ENCODE results near the gene RAB40AL. TPM values are rescaled to one million over a fixed set of nuclear protein-coding genes. Genes with fewer than 3 reads are reported as not detected.

RAB40AL gene
- polyA plus RNA-seq, 1 of the 3 experiments (the other 2 are of a cell fraction), result 0.67 TPM

DNA sequence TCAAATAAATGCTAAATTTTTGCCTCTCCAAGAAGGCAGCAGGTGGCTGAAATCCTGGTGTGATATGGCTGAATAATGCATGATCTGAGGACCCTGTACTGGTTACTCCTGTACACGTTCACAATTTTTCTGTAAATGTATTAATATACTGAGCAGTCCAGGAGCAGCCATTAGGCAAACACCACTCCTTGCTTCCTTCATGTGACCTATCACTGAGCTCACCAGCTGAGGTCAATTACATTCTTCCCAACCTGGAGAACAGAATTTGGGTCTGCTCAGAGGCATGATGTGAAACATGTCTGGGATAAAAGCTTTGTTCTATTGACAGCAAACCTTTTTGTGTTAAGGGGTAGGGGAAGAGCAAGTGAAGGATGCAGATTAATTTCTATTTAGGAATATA, 26.9 kb downstream of the RAB40AL start (continued):
- TF ChIP-seq SIN3A (IDR thresholded peaks at IDR 0.05; ENCODE audit: borderline replicate concordance, low read depth, low read length) (no peak), NFIC (IDR thresholded peaks at IDR 0.05; ENCODE audit: borderline replicate concordance) (no peak)

GRCh38 chrX:102964940-102965339, 27.9 kb downstream of the RAB40AL start:
- WGBS (ENCODE audit: low lambda C conversion rate), result 0% methylated on average over 1 of the region's 1 CpG
- no peak for TF ChIP-seq TEAD4 (IDR thresholded peaks at IDR 0.05; ENCODE audit: borderline replicate concordance, insufficient read depth)
- no peak for TF ChIP-seq POLR2AphosphoS5 (IDR thresholded peaks at IDR 0.05; ENCODE audit: low read depth, low read length)
- TF ChIP-seq, protein P1, sequence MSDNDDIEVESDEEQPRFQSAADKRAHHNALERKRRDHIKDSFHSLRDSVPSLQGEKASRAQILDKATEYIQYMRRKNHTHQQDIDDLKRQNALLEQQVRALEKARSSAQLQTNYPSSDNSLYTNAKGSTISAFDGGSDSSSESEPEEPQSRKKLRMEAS (IDR thresholded peaks at IDR 0.05; ENCODE audit: low read depth), result no peak
- no peak for TF ChIP-seq MXI1 (IDR thresholded peaks at IDR 0.05; ENCODE audit: low read depth, low read length)
- TF ChIP-seq TCF12 (IDR thresholded peaks at IDR 0.05), result no peak
- no peak for TF ChIP-seq SIN3A (IDR thresholded peaks at IDR 0.05; ENCODE audit: borderline replicate concordance, low read depth, low read length)
- no peak for TF ChIP-seq FOXJ3 (CRISPR knock-in tag; IDR thresholded peaks at IDR 0.05)
- CTCF ChIA-PET, result interaction anchor here (0.6 to 7.0 kb wide), 3 partner anchors 14 to 211 kb away, joined by 3 to 82 read pairs (median 7); no protein-coding TSS in a partner anchor

GRCh38 chrX:102966701-102967100, 29.6 kb downstream of the RAB40AL start:
- H3K36me3 ChIP-seq (replicated peaks in 1 of 2; ENCODE audit: control insufficient read depth in 1 of 2, insufficient read depth in 2 of 2, low read length in 1 of 2), result no peaks in the 10 kb centered on the region
- ChIA-PET POLR2A (no interaction called here), CTCF (interaction anchor here (1.8 kb wide), 1 partner anchor 15 kb away, joined by 5 read pairs; no protein-coding TSS in a partner anchor)
- no peak for DNase-seq
- H3K27ac ChIP-seq (ENCODE audit: low read depth in 2 of 2, low read length in 1 of 2), result no peak overlapping the region
- H2AFZ ChIP-seq (ENCODE audit: low read depth), result no peak overlapping the region
- no peaks in the 10 kb centered on the region for H3K9me2 ChIP-seq
- H4K20me1 ChIP-seq (ENCODE audit: insufficient read depth), result no peaks in the 10 kb centered on the region
- H3K27me3 ChIP-seq (ENCODE audit: insufficient read depth), result no peaks in the 10 kb centered on the region
- H3K79me2 ChIP-seq (ENCODE audit: insufficient read depth), result no peaks in the 10 kb centered on the region
- H3F3A ChIP-seq (replicated peaks; ENCODE audit: insufficient read depth), result no peaks in the 10 kb centered on the region
- no peak overlapping the region for H3K4me3 ChIP-seq (ENCODE audit: low read depth in 2 of 2, low read length in 1 of 2)
- WGBS (ENCODE audit: low lambda C conversion rate), result 46% methylated on average over 3 of the region's 3 CpGs
- H3K4me2 ChIP-seq, result no peak overlapping the region
- peaks cover 10% of the 10 kb centered on the region; the same call in 1 of the 2 replicates for H3K9me3 ChIP-seq
- TF ChIP-seq GATA2 (CRISPR knock-in tag; IDR thresholded peaks at IDR 0.05), result no peak
- TF ChIP-seq, protein P1 (IDR thresholded peaks at IDR 0.05; ENCODE audit: low read depth), result no peak
- no peak overlapping the region for H3K9ac ChIP-seq
- no peaks in the 10 kb centered on the region for H3K4me1 ChIP-seq (ENCODE audit: control insufficient read depth in 1 of 2, insufficient read depth in 2 of 2, low read depth in 1 of 2, low read length in 1 of 2)

More at GRCh38 chrX:102964940-102965339, 27.9 kb downstream of the RAB40AL start:
- POLR2A ChIA-PET, result no interaction called here
- Histone ChIP-seq H3K27me3 (ENCODE audit: insufficient read depth) (no peaks in the 10 kb centered on the region), H3K4me1 (ENCODE audit: control insufficient read depth in 1 of 2, insufficient read depth in 2 of 2, low read depth in 1 of 2, low read length in 1 of 2) (peaks cover 0 to 4% of the 10 kb centered on the region in 2 experiments; a peak in 1 of 4 replicates), H3K9me3 (peaks cover 10% of the 10 kb centered on the region; the same call in 1 of the 2 replicates), H2AFZ (ENCODE audit: low read depth) (no peak overlapping the region), H3K9me2 (no peaks in the 10 kb centered on the region), H3F3A (replicated peaks; ENCODE audit: insufficient read depth) (no peaks in the 10 kb centered on the region), H3K9ac (no peak overlapping the region), H3K4me2 (no peak overlapping the region), H3K36me3 (replicated peaks in 1 of 2; ENCODE audit: control insufficient read depth in 1 of 2, insufficient read depth in 2 of 2, low read length in 1 of 2) (no peaks in the 10 kb centered on the region), H3K79me2 (ENCODE audit: insufficient read depth) (no peaks in the 10 kb centered on the region), H3K27ac (ENCODE audit: low read depth in 2 of 2, low read length in 1 of 2) (no peak overlapping the region), H4K20me1 (ENCODE audit: insufficient read depth) (no peaks in the 10 kb centered on the region), H3K4me3 (ENCODE audit: low read depth in 2 of 2, low read length in 1 of 2) (no peak overlapping the region)
- no peak for DNase-seq

GRCh38 chrX:102968216-102968615, 31.1 kb downstream of the RAB40AL start:
- H3K4me2 ChIP-seq, result no peak overlapping the region
- no peak for DNase-seq
- no peaks in the 10 kb centered on the region for H3K36me3 ChIP-seq (replicated peaks in 1 of 2; ENCODE audit: control insufficient read depth in 1 of 2, insufficient read depth in 2 of 2, low read length in 1 of 2)
- 50% methylated on average over 2 of the region's 2 CpGs for WGBS (ENCODE audit: low lambda C conversion rate)
- POLR2A ChIA-PET, result no interaction called here
- no peak overlapping the region for H3K9ac ChIP-seq
- no peak overlapping the region for H3K27ac ChIP-seq (ENCODE audit: low read depth in 2 of 2, low read length in 1 of 2)
- H2AFZ ChIP-seq (ENCODE audit: low read depth), result no peak overlapping the region
- H3K9me2 ChIP-seq, result no peaks in the 10 kb centered on the region
- peaks cover 10% of the 10 kb centered on the region; the same call in 1 of the 2 replicates for H3K9me3 ChIP-seq
- CTCF ChIA-PET, result interaction anchor here (1.8 kb wide), 1 partner anchor 16 kb away, joined by 5 read pairs; no protein-coding TSS in a partner anchor
- H3K79me2 ChIP-seq (ENCODE audit: insufficient read depth), result no peaks in the 10 kb centered on the region
- no peaks in the 10 kb centered on the region for H3K4me1 ChIP-seq (ENCODE audit: control insufficient read depth in 1 of 2, insufficient read depth in 2 of 2, low read depth in 1 of 2, low read length in 1 of 2)
- no peaks in the 10 kb centered on the region for H4K20me1 ChIP-seq (ENCODE audit: insufficient read depth)
- no peaks in the 10 kb centered on the region for H3F3A ChIP-seq (replicated peaks; ENCODE audit: insufficient read depth)
- H3K4me3 ChIP-seq (ENCODE audit: low read depth in 2 of 2, low read length in 1 of 2), result no peak overlapping the region
- no peaks in the 10 kb centered on the region for H3K27me3 ChIP-seq (ENCODE audit: insufficient read depth)
- TF ChIP-seq TAF1 (IDR thresholded peaks at IDR 0.05; ENCODE audit: borderline replicate concordance, low read depth, low read length), result no peak
- TF ChIP-seq EZH2phosphoT487 (IDR thresholded peaks at IDR 0.05; ENCODE audit: borderline replicate concordance, low read depth), result no peak
- no peak for TF ChIP-seq TCF12 (IDR thresholded peaks at IDR 0.05)
- no peak for TF ChIP-seq NRF1 (IDR thresholded peaks at IDR 0.05; ENCODE audit: low read depth, low read length)
- TF ChIP-seq, protein P1 (IDR thresholded peaks at IDR 0.05; ENCODE audit: low read depth), result no peak
- no peak for TF ChIP-seq SMC3 (IDR thresholded peaks at IDR 0.05; ENCODE audit: low read depth, low read length)
- TF ChIP-seq JUND (IDR thresholded peaks at IDR 0.05), result no peak
- TF ChIP-seq, protein P2, sequence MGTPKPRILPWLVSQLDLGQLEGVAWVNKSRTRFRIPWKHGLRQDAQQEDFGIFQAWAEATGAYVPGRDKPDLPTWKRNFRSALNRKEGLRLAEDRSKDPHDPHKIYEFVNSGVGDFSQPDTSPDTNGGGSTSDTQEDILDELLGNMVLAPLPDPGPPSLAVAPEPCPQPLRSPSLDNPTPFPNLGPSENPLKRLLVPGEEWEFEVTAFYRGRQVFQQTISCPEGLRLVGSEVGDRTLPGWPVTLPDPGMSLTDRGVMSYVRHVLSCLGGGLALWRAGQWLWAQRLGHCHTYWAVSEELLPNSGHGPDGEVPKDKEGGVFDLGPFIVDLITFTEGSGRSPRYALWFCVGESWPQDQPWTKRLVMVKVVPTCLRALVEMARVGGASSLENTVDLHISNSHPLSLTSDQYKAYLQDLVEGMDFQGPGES (IDR thresholded peaks at IDR 0.05; ENCODE audit: low read depth, low read length), result no peak
- TF ChIP-seq YY1 (IDR thresholded peaks at IDR 0.05; ENCODE audit: low read depth), result no peak
- TF ChIP-seq FOXJ3 (CRISPR knock-in tag; IDR thresholded peaks at IDR 0.05), result no peak
- TF ChIP-seq RXRA (IDR thresholded peaks at IDR 0.05; ENCODE audit: borderline replicate concordance, low read depth), result no peak

All from SK-N-SH (cell line).